Adrenal gland (tissue), 12 donors: ENCODE data around the gene ITPKC. TPM values are rescaled to one million over a fixed set of nuclear protein-coding genes. Genes with fewer than 3 reads are reported as not detected.
"Not testable (repeated sequence)": the region's sequence is repeated elsewhere in the genome, so short reads cannot be mapped to it uniquely, and the experiment has no call there.

Experiments
- DNase-seq, 7 donors: peaks; one replicate each; pipeline ENCODE4 v3.0.0-alpha.2; 2019 to 2020
- H3K27ac ChIP-seq, 5 donors: fragments of 200-600 bp; sonication (generic) in 4 of 5; 1 replicate in 3 of 5; 2 replicates in 2 of 5; pipeline versions ENCODE4 v1.5.1 to v1.8.0; 2016 to 2020; ENCODE audit warnings: mild to moderate bottlenecking in 1 of 5
- H3K27me3 ChIP-seq: fragments of 200-600 bp; 2 replicates; pipeline ENCODE4 v1.8.0; 2021
- H3K36me3 ChIP-seq, 2 donors: fragments of 200-600 bp; replicated peaks in 1 of 2; 1 replicate in 1 of 2; 2 replicates in 1 of 2; pipeline versions ENCODE4 v1.5.1 to v1.8.0; 2018 to 2022
- H3K4me1 ChIP-seq, 2 donors: fragments of 200-600 bp; replicated peaks in 1 of 2; 1 replicate in 1 of 2; 2 replicates in 1 of 2; pipeline versions ENCODE4 v1.5.1 to v1.8.0; 2018 to 2021
- H3K4me3 ChIP-seq, 4 donors: fragments of 200-600 bp; sonication (generic) in 3 of 4; one replicate each; pipeline ENCODE4 v1.5.1; 2016 to 2018
- H3K9me3 ChIP-seq, 3 donors: fragments of 200-600 bp; sonication (generic) in 1 of 3; replicated peaks in 1 of 3; 1 replicate in 2 of 3; 2 replicates in 1 of 3; pipeline versions ENCODE4 v1.5.1 to v1.8.0; 2016 to 2021
- CTCF ChIP-seq, 6 experiments: fragments of 450-650 bp in 4 of 6; fragments of 200-600 bp in 2 of 6; sonication (generic) in 1 of 6; IDR thresholded peaks; 1 replicate in 5 of 6; 2 replicates in 1 of 6; pipeline versions ENCODE4 v1.5.1 to v1.8.0; 2016 to 2021; ENCODE audit warnings: antibody characterized with exemption in 6 of 6, mild to moderate bottlenecking in 2 of 6, moderate library complexity in 1 of 6
- POLR2A ChIP-seq, 2 donors: fragments of 450-650 bp; IDR thresholded peaks; one replicate each; pipeline ENCODE4 v1.6.1; 2017; ENCODE audit warnings: antibody characterized with exemption in 2 of 2, mild to moderate bottlenecking in 2 of 2, moderate library complexity in 1 of 2
- WGBS, 4 donors: extraction: QIAGEN DNeasy Blood & Tissue Kit in 2 of 4; methylation state at CpG; one replicate each; pipeline versions ENCODE4 v1.1.5 to v1.1.7; 2013 to 2017; 5-methylcytosine and 5-hydroxymethylcytosine counted together
- intact Hi-C, 2 donors: fragments of 100-400 bp; cut with DNase I; formaldehyde crosslinking; loops; one replicate each; pipeline versions ENCODE4 v1.14.1 to v1.15.0; 2022 to 2023
- polyA plus RNA-seq, 3 donors: library from polyadenylated mRNA; stranded (reverse); fragments of 200-250 nt in 2 of 3; fragments of 350-450 nt in 1 of 3; fragmentation: Illumina TruSeq in 1 of 3; extraction: RNeasy Lipid Tissue Mini Kit (QIAGEN cat#74804) in 1 of 3; gene quantifications; one replicate each; pipeline ENCODE4 v1.2.3, GENCODE V29; 2013 to 2014
- total RNA-seq, 9 donors: library from RNA; depleted of rRNA in 4 of 9; stranded (reverse); fragments of >200 nt in 4 of 9; fragments of 120-200 nt in 1 of 9; fragmentation: NEBNext Ultra II Directional in 1 of 9; extraction: Animal tissue kit (Norgen Biotek cat#: 25700) in 1 of 9; gene quantifications; one replicate each; pipeline versions ENCODE4 v1.1.0 to v1.2.4, GENCODE V29; 2013 to 2023
- donor health status: healthy with polysubstance abuse.
- donor health status: Bipolar disorder and iron deficiency.
- donor health status: DM: yes; HTN: yes; CAD: no.
- donor health status: DM: no; HTN: no; CAD: no.
- donor health status: DM: no; HTN: no; CAD: no.
- donor health status: DM: yes; HTN: yes; CAD: no.

Gene ITPKC
- total and polyA plus RNA-seq, 12 donors: 7.8 to 36.1 (median 22.5) TPM

- Histone ChIP-seq H3K9me3 (no peaks in the 10 kb centered on the region), H3K36me3 (peaks cover 0 to 76% of the 10 kb centered on the region in 2 donors), H3K27me3 (no peaks in the 10 kb centered on the region), H3K27ac (no peak overlapping the region), H3K4me3 (no peak overlapping the region), H3K4me1 (peaks cover 13 to 22% of the 10 kb centered on the region in 2 donors)
- WGBS, 4 donors: 94 to 100% (median 97%) methylated on average over 3 to 4 of the region's 4 CpGs
- TF ChIP-seq POLR2A (IDR thresholded peaks at IDR 0.05) (no peak), CTCF (IDR thresholded peaks at IDR 0.05) (no peak)
- no peak for DNase-seq
- intact Hi-C loops: no loop called here
These were observed 9.4 kb downstream of the ITPKC start for GRCh38 chr19:40726279-40726678.

- H3K4me3 ChIP-seq, H3K27ac ChIP-seq, H3K9me3 ChIP-seq, intact Hi-C loops, DNase-seq, H3K27me3 ChIP-seq, H3K4me1 ChIP-seq: not testable (repeated sequence)
- H3K36me3 ChIP-seq: peaks cover 0 to 100% of the 10 kb centered on the region in 2 donors
- 90 to 96% (median 94%) methylated on average over 5 of the region's 5 CpGs for WGBS, 4 donors
These were observed 13.2 kb downstream of the ITPKC start for GRCh38 chr19:40730065-40730464.

GRCh38 chr19:40732304-40732703 is 15.4 kb downstream of the ITPKC start:
- intact Hi-C loops, DNase-seq: not testable (repeated sequence)

GRCh38 chr19:40733149-40733548 is 16.2 kb downstream of the ITPKC start:
- Histone ChIP-seq H3K4me3 (no peak overlapping the region), H3K36me3 (peaks cover 0 to 97% of the 10 kb centered on the region in 2 donors), H3K27ac (no peak overlapping the region), H3K27me3 (no peaks in the 10 kb centered on the region), H3K4me1 (no peaks in the 10 kb centered on the region), H3K9me3 (no peaks in the 10 kb centered on the region)
- no peak for DNase-seq
- TF ChIP-seq CTCF (IDR thresholded peaks at IDR 0.05): no peak
- TF ChIP-seq POLR2A (IDR thresholded peaks at IDR 0.05): no peak
- 90 to 94% (median 91%) methylated on average over 9 to 13 of the region's 13 CpGs for WGBS, 4 donors
- intact Hi-C loops: no loop called here

More at GRCh38 chr19:40732304-40732703, 15.4 kb downstream of the ITPKC start:
- not testable (repeated sequence) for H3K9me3 ChIP-seq, H3K4me3 ChIP-seq, H3K4me1 ChIP-seq, H3K27me3 ChIP-seq, H3K27ac ChIP-seq
- peaks cover 0 to 99% of the 10 kb centered on the region in 2 donors for H3K36me3 ChIP-seq
- WGBS, 4 donors: 94 to 98% (median 96%) methylated on average over 16 of the region's 16 CpGs

GRCh38 chr19:40735013-40735771 is 18.3 kb downstream of the ITPKC start:
- H3K4me1 ChIP-seq: no peaks in the 10 kb centered on the region
- 90 to 93% (median 91%) methylated on average over 8 to 11 of the region's 11 CpGs for WGBS, 4 donors
- TF ChIP-seq POLR2A (IDR thresholded peaks at IDR 0.05) (no peak), CTCF (IDR thresholded peaks at IDR 0.05) (no peak)
- no peak for DNase-seq
- no peak overlapping the region for H3K27ac ChIP-seq
- intact Hi-C loops: no loop called here
- no peak overlapping the region for H3K4me3 ChIP-seq
- H3K27me3 ChIP-seq: no peaks in the 10 kb centered on the region
- H3K36me3 ChIP-seq: peaks cover 0 to 97% of the 10 kb centered on the region in 2 donors
- no peaks in the 10 kb centered on the region for H3K9me3 ChIP-seq
